Fibroblast of upper back skin (primary cell): ENCODE data around the gene KRT32.
"Not testable (repeated sequence)": the region's sequence is repeated elsewhere in the genome, so short reads cannot be mapped to it uniquely, and the experiment has no call there.

ENCODE experiments used
- DNase-seq: peaks from one replicate; pipeline ENCODE4 v3.0.0-alpha.2; 2013

The KRT32 gene

GRCh38 chr17:41422586-41422985 lies 44.6 kb downstream of the KRT32 start:
- not testable (repeated sequence) for DNase-seq

- DNase-seq, result no peak
These were observed 45.6 kb downstream of the KRT32 start for GRCh38 chr17:41421617-41422016.

GRCh38 chr17:41421116-41421515 lies 46.1 kb downstream of the KRT32 start:
- peak; percentile 36 for DNase-seq

- no peak for DNase-seq
These were observed 47.1 kb downstream of the KRT32 start for GRCh38 chr17:41420134-41420533.

DNA sequence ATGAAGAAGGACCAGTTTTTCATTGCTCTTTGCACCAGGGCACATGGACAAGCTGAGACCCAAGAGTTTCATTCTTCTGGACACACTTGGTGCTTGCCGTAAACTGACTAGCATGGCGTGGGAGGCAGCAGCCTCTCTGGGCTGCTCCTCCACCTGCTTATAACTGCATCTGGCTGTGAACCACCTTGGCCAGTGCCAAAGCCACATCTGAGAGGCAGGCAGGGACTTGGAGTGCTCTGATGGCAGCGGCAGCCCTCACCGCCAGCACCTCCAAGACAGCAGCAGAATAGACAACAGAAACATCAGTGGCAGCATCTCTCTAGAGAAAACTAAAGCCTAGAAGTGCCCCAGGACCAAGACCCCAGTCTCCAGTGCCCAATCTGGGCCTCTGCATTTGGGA lies 47.5 kb downstream of the KRT32 start:
- no peak for DNase-seq

- no peak for DNase-seq
These were observed 48.9 kb downstream of the KRT32 start for GRCh38 chr17:41418116-41418860.

- no peak for DNase-seq
These were observed 49.6 kb downstream of the KRT32 start for GRCh38 chr17:41417576-41418015.

GRCh38 chr17:41417127-41417526 lies 50.1 kb downstream of the KRT32 start:
- no peak for DNase-seq

GRCh38 chr17:41416479-41416878 lies 50.7 kb downstream of the KRT32 start:
- DNase-seq, result no peak

GRCh38 chr17:41415833-41416335 lies 51.3 kb downstream of the KRT32 start:
- DNase-seq, result no peak

- no peak for DNase-seq
These were observed 51.8 kb downstream of the KRT32 start for GRCh38 chr17:41415411-41415810.

DNA sequence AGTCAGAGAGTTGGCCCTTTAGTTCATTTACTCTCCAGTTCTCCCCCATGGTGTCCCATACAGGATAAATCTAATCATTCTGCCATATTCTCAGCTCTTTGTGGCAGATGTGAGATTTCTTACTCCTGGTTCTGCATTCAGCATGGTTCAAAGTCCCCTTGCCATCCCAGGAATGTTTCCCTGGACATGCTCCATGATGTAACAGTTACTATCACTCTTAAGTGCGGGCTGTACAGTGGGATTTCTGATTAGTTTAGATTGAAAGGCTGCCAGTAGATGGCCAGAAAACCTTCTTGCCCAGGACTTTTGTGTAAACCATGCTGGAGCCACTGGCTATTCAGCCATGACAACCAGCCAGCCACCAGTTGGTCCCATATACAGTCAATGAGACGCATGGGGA lies 53.2 kb downstream of the KRT32 start:
- no peak for DNase-seq

DNA sequence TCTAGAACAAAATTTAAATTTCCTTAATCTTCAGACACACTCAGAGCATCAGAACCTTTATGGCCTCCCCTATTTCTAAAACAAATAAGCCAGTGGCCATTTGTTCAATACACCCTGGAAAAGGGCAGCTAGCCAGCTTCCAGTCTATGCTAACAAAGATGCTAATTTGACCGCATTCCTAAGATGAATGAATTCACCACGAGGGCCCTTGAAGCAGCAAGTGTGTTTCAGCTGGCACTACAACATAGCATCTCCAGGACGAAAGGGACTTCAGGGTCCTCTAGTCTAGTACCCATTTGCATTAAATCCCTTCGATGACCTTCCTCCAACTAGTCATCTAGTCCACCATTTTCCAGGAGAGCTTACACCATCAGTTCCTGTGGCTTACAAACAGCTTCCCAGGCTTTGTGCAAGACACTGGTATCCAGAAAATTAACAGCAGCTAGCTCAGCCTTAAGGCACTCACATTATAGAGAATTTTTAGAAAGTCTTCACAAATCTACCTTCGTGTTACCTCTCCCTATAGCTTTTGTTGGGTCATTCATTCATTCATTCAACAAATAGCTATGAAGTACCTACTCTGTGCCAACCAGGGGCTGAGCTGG lies 53.7 kb downstream of the KRT32 start:
- no peak for DNase-seq

GRCh38 chr17:41411072-41411840 lies 55.9 kb downstream of the KRT32 start:
- DNase-seq, result no peak
